Calu3 (cell line): ENCODE measurements around the gene GLIS1. TPM values are rescaled to one million over a fixed set of nuclear protein-coding genes. Genes with fewer than 3 reads are reported as not detected.

ENCODE experiments used
- BruUV-seq: library from RNA; stranded (reverse); fragments of 400-500 nt; replicated peaks from 2 replicates; lab custom pipeline; 2021; lab: Mats Ljungman, UMichigan
- CTCF ChIA-PET: fragments of 300-600 bp; sonication (Branson Sonifier 250); formaldehyde crosslinking; loops from one replicate; lab custom pipeline; 2022; ENCODE audit warnings: antibody characterized with exemption; lab: Charles Lee
- DNase-seq: peaks from one replicate; pipeline ENCODE4 v3.0.0; 2022
- H3K27ac Mint-ChIP-seq: one replicate; pipeline ENCODE4 v1.8.0; 2022; ENCODE audit warnings: mixed read lengths; ENCODE audit not compliant: unreplicated experiment
- H3K27me3 Mint-ChIP-seq: one replicate; pipeline ENCODE4 v1.8.0; 2022; ENCODE audit warnings: mixed read lengths; ENCODE audit not compliant: unreplicated experiment
- H3K36me3 Mint-ChIP-seq: one replicate; pipeline ENCODE4 v1.8.0; 2022; ENCODE audit warnings: mild to moderate bottlenecking, moderate library complexity, mixed read lengths; ENCODE audit not compliant: insufficient read depth, unreplicated experiment
- H3K4me1 Mint-ChIP-seq: one replicate; pipeline ENCODE4 v1.8.0; 2022; ENCODE audit warnings: mild to moderate bottlenecking, low read depth, mixed read lengths; ENCODE audit not compliant: unreplicated experiment
- H3K4me3 Mint-ChIP-seq: one replicate; pipeline ENCODE4 v1.8.0; 2022; ENCODE audit warnings: mild to moderate bottlenecking, low read depth, moderate library complexity, mixed read lengths; ENCODE audit not compliant: unreplicated experiment
- H3K9me3 Mint-ChIP-seq: one replicate; pipeline ENCODE4 v1.8.0; 2022; ENCODE audit warnings: low read depth, mixed read lengths; ENCODE audit not compliant: unreplicated experiment
- intact Hi-C: fragments of 100-400 bp; cut with micrococcal nuclease; formaldehyde crosslinking; loops from one replicate; pipeline ENCODE4 v1.10.0; 2022; ENCODE audit not compliant: unreplicated experiment
- total RNA-seq: library from RNA; stranded (reverse); gene quantifications from 2 replicates; pipeline ENCODE4 v1.2.3, GENCODE V29; 2022
- TF ChIP-seq, protein P1 (sequence below): fragments of 200-600 bp; IDR thresholded peaks from one replicate; pipeline ENCODE4 v1.8.0; 2022; ENCODE audit warnings: antibody characterized with exemption; ENCODE audit not compliant: unreplicated experiment

Gene GLIS1
- total RNA-seq, 1 experiment from 2014 or later, result not detected

DNA sequence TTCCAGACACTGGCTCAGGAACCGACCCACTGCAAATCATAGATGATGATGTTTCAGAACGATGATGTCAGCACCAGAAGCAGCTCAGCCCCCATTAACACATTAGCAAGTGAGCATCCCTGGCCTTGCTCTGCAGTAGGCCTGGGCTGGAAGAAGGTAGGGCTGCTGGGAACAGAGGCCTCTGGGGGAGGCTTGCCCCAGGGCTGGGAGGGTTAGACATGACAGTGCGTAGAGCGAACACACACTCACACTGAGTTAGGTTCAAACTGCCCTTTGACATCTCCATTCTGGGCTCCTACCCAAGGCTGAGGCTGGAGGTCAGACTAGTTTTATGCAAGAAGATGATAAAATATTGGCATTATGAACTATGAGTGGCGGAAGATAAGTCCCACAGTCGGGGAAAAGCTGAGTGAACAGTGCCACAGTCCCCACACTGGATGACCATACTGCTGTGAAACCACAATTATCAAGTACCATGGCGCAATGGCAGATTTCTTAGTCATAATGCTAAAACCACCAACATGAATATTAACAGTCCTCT is 188.7 kb downstream of the GLIS1 start:
- no peaks in the 10 kb centered on the region for H3K4me1 Mint-ChIP-seq
- TF ChIP-seq, protein P1, sequence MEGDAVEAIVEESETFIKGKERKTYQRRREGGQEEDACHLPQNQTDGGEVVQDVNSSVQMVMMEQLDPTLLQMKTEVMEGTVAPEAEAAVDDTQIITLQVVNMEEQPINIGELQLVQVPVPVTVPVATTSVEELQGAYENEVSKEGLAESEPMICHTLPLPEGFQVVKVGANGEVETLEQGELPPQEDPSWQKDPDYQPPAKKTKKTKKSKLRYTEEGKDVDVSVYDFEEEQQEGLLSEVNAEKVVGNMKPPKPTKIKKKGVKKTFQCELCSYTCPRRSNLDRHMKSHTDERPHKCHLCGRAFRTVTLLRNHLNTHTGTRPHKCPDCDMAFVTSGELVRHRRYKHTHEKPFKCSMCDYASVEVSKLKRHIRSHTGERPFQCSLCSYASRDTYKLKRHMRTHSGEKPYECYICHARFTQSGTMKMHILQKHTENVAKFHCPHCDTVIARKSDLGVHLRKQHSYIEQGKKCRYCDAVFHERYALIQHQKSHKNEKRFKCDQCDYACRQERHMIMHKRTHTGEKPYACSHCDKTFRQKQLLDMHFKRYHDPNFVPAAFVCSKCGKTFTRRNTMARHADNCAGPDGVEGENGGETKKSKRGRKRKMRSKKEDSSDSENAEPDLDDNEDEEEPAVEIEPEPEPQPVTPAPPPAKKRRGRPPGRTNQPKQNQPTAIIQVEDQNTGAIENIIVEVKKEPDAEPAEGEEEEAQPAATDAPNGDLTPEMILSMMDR, result no peak
- no peak for DNase-seq
- peaks cover 88% of the 10 kb centered on the region for H3K27me3 Mint-ChIP-seq
- CTCF ChIA-PET, result no interaction called here
- BruUV-seq, result no TSS peak
- no peaks in the 10 kb centered on the region for H3K36me3 Mint-ChIP-seq
- H3K4me3 Mint-ChIP-seq, result no peak overlapping the region
- intact Hi-C loops, result no loop called here
- H3K9me3 Mint-ChIP-seq, result no peaks in the 10 kb centered on the region
- no peak overlapping the region for H3K27ac Mint-ChIP-seq

DNA sequence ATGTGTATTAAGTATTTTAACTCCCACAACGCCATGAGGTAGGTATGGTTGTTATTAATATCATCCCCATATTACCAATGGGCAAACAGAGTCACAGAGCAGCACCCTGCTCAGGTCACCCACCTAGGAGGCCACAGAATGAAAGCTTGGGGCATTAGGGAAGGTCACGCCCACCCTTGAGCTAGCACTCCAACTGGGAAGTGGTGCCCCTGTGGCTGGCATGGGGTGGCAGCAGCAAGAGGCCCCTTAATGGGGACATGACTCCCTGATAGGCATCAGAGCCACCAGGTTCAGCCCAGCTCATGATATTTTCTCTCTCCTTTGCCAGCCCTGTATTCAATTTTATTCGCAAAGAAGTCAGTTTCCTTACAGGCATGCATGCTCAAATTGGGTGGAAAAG is 189.2 kb downstream of the GLIS1 start:
- no peak for DNase-seq
- Mint-ChIP-seq H3K4me3 (no peak overlapping the region), H3K36me3 (no peaks in the 10 kb centered on the region), H3K9me3 (no peaks in the 10 kb centered on the region), H3K4me1 (no peaks in the 10 kb centered on the region), H3K27ac (no peak overlapping the region), H3K27me3 (peaks cover 93% of the 10 kb centered on the region)
- TF ChIP-seq, protein P1, result no peak
- intact Hi-C loops, result no loop called here
- no TSS peak for BruUV-seq
- CTCF ChIA-PET, result no interaction called here

DNA sequence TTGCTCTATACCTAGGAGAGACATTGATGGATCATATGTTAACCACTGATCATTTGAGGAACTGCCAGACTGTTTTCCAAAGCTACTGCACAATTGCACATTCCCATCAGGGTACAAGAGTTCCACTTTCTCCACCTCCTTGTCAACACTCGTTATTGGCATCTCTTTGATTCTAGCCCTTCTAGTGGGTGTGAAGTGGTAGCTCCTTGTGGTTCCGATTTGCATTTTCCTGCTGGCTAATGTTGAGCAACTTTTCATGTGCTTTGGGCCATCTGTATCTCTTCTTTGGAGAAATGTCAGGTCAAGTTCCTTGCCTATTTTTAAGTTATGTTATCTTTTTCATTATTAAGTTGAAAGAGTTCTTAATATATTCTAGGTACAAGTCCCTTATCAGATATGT is 189.7 kb downstream of the GLIS1 start:
- no TSS peak for BruUV-seq
- no peak for DNase-seq
- Mint-ChIP-seq H3K4me1 (no peaks in the 10 kb centered on the region), H3K27me3 (peaks cover 98% of the 10 kb centered on the region), H3K27ac (no peak overlapping the region), H3K4me3 (no peak overlapping the region), H3K36me3 (no peaks in the 10 kb centered on the region), H3K9me3 (no peaks in the 10 kb centered on the region)
- TF ChIP-seq, protein P1, result no peak
- intact Hi-C loops, result no loop called here
- CTCF ChIA-PET, result no interaction called here

DNA sequence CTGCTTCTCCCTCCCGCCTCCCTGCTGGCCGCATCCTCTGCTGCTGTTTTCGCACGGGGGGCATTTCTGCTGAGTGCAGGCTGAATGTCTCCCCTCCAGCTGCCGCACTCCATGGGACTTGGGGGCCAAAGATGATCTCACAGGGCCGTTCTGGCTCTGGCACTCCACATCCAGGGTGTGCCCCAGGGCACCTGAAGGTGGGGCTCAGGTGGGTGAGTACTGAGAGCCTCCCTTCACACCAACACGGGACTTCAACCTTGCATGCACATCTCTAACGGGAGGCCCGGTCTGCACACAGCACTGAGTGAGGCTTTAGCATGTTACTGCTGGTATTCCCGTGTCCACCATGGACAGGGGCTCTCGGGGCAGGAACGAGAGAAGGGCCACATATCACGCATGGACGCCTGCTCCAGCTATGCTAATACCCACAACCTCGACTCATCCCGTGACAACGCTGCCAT is 190.9 kb downstream of the GLIS1 start:
- no peak overlapping the region for H3K27ac Mint-ChIP-seq

More for the DNA sequence above, 190.9 kb downstream of the GLIS1 start:
- DNase-seq, result no peak
- Mint-ChIP-seq H3K4me1 (no peaks in the 10 kb centered on the region), H3K27me3 (peaks cover 98% of the 10 kb centered on the region), H3K9me3 (no peaks in the 10 kb centered on the region), H3K36me3 (no peaks in the 10 kb centered on the region), H3K4me3 (no peak overlapping the region)
- CTCF ChIA-PET, result no interaction called here
- BruUV-seq, result no TSS peak
- intact Hi-C loops, result no loop called here
- TF ChIP-seq, protein P1, result no peak
